B cell (primary cell): ENCODE results near the gene ARRDC3.

ENCODE experiments used
- CTCF ChIP-seq: fragments of 200-600 bp; IDR thresholded peaks from one replicate; pipeline ENCODE4 v1.8.0; 2022; ENCODE audit warnings: antibody characterized with exemption, mild to moderate bottlenecking
- EZH2 ChIP-seq: IDR thresholded peaks from 2 replicates; pipeline ENCODE4 v1.6.1; 2012; ENCODE audit warnings: borderline replicate concordance, low read depth, mild to moderate bottlenecking, moderate library complexity, low read length; ENCODE audit not compliant: insufficient read depth, poor library complexity, severe bottlenecking

GRCh38 chr5:91366551-91366950 lies 16.6 kb downstream of the ARRDC3 start:
- TF ChIP-seq CTCF, result no peak
- no peak for TF ChIP-seq EZH2
